Transverse colon (tissue), 4 donors: ENCODE data around the gene LRRD1. TPM values are rescaled to one million over a fixed set of nuclear protein-coding genes. Genes with fewer than 3 reads are reported as not detected.

Source experiments
- DNase-seq: peaks from one replicate; pipeline ENCODE4 v3.0.0-alpha.2; 2019
- H3K27ac ChIP-seq, 4 donors: fragments of 200-600 bp; sonication (generic); 2 replicates each; pipeline ENCODE4 v1.5.1; 2016 to 2018; ENCODE audit warnings: inconsistent platforms in 4 of 4
- H3K27me3 ChIP-seq: fragments of 200-600 bp; sonication (generic); 2 replicates; pipeline ENCODE4 v1.5.1; 2017; ENCODE audit warnings: inconsistent platforms
- H3K36me3 ChIP-seq, 4 donors: fragments of 200-600 bp; sonication (generic); 2 replicates each; pipeline ENCODE4 v1.5.1; 2017 to 2019; ENCODE audit warnings: inconsistent platforms in 4 of 4
- H3K4me1 ChIP-seq, 4 donors: fragments of 200-600 bp; sonication (generic); 2 replicates each; pipeline ENCODE4 v1.5.1; 2017 to 2020; ENCODE audit warnings: inconsistent platforms in 4 of 4
- H3K4me3 ChIP-seq, 4 donors: fragments of 200-600 bp; sonication (generic); 1 replicate in 1 of 4; 2 replicates in 3 of 4; pipeline versions ENCODE4 v1.5.1 to v1.6.1; 2017 to 2019; ENCODE audit warnings: inconsistent platforms in 4 of 4
- H3K9me3 ChIP-seq, 2 donors: fragments of 200-600 bp; sonication (generic); 2 replicates each; pipeline ENCODE4 v1.5.1; 2017 to 2019; ENCODE audit warnings: inconsistent platforms in 2 of 2
- EP300 ChIP-seq: sonication (generic); formaldehyde crosslinking; IDR thresholded peaks from one replicate; pipeline ENCODE4 v1.6.1; 2017; ENCODE audit warnings: antibody characterized with exemption, low read depth
- POLR2A ChIP-seq: fragments of 450-650 bp; IDR thresholded peaks from one replicate; pipeline ENCODE4 v1.6.1; 2016; ENCODE audit warnings: antibody characterized with exemption, mild to moderate bottlenecking, moderate library complexity
- POLR2AphosphoS5 ChIP-seq, 3 donors: sonication (generic); formaldehyde crosslinking; IDR thresholded peaks; one replicate each; pipeline ENCODE4 v1.6.1; 2016; ENCODE audit warnings: antibody characterized with exemption in 3 of 3
- WGBS, 2 donors: methylation state at CpG; one replicate each; pipeline ENCODE4 v1.1.5; 2018; ENCODE audit warnings: low coverage in 1 of 2; 5-methylcytosine and 5-hydroxymethylcytosine counted together
- in situ Hi-C, 4 donors: fragments of 200-750 bp; cut with MboI; loops; one replicate each; pipeline versions ENCODE4 v1.15.0 to v1.15.1; 2017; ENCODE audit warnings: low sequenced_read_pairs in 3 of 4, low pct_ligation_motif_present in 1 of 4, low pct_unique_long_range_greater_than_20kb in 1 of 4
- intact Hi-C: fragments of 100-400 bp; cut with DNase I; formaldehyde crosslinking; loops from one replicate; pipeline ENCODE4 v1.15.1; 2023; ENCODE audit warnings: low total_unique reads
- total RNA-seq, 4 donors: library from RNA; depleted of rRNA; stranded (reverse); fragments of >200 nt; gene quantifications; one replicate each; pipeline ENCODE4 v1.1.0, GENCODE V29; 2016
- TF ChIP-seq, protein P1 (sequence below), 5 experiments: fragments of 200-600 bp in 3 of 5; fragments of 450-650 bp in 2 of 5; sonication (generic) in 3 of 5; IDR thresholded peaks; 1 replicate in 2 of 5; 2 replicates in 3 of 5; pipeline ENCODE4 v1.5.1; 2016 to 2017; ENCODE audit warnings: antibody characterized with exemption in 5 of 5, inconsistent platforms in 3 of 5, mild to moderate bottlenecking in 2 of 5, moderate library complexity in 1 of 5

LRRD1 gene
- total RNA-seq, 4 donors from 2014 or later = not detected

DNA sequence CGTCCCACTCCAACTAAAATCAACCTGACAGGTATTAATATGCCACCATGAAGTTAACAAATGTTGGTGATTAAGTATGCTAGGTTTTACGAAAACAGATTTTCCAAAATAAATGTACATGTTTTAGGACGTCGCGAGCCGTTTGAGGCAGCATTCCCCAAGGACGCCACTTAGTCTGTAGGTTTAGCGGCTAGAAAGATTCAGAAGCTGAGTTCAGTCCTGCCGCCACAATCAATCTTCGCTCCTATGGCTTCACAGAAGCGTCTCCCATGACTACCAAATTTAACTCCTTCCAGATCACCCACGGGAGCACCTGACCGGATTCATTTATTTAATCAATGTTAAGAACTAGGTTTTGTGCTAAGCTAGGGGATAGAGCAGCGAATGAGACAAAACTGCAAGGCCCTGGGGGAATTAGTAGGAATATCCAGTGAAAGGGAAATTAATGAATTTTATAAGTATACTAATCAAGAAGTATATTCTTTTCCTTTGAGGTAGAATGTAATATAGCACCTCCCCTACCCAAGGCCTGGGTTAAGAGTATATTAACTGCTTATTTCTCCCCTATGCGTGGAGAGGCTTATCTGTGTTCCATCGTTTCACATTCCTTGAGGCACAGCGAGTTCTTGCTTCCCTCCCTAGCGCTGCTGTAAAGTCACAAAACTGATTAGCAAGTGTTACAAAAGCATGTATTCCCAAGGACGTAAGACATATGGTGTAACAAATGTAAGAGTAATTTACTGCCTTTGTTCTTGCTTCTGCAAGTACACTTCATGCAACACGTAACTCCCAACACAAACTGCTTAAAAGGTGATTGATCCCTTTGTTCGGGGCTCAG lies 43.7 kb downstream of the LRRD1 start:
- Histone ChIP-seq H3K4me1 (peaks cover 11 to 28% (median 14%) of the 10 kb centered on the region in 4 donors), H3K36me3 (no peaks in the 10 kb centered on the region), H3K27ac (peak overlapping the region; percentile 92 to 97 (median 94)), H3K4me3 (peak overlapping the region; percentile 57 to 98 (median 84)), H3K27me3 (no peaks in the 10 kb centered on the region), H3K9me3 (no peaks in the 10 kb centered on the region)
- in situ Hi-C loops = no loop called here
- TF ChIP-seq, protein P1, sequence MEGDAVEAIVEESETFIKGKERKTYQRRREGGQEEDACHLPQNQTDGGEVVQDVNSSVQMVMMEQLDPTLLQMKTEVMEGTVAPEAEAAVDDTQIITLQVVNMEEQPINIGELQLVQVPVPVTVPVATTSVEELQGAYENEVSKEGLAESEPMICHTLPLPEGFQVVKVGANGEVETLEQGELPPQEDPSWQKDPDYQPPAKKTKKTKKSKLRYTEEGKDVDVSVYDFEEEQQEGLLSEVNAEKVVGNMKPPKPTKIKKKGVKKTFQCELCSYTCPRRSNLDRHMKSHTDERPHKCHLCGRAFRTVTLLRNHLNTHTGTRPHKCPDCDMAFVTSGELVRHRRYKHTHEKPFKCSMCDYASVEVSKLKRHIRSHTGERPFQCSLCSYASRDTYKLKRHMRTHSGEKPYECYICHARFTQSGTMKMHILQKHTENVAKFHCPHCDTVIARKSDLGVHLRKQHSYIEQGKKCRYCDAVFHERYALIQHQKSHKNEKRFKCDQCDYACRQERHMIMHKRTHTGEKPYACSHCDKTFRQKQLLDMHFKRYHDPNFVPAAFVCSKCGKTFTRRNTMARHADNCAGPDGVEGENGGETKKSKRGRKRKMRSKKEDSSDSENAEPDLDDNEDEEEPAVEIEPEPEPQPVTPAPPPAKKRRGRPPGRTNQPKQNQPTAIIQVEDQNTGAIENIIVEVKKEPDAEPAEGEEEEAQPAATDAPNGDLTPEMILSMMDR (IDR thresholded peaks at IDR 0.05) = no peak
- no peak for TF ChIP-seq POLR2A
- TF ChIP-seq EP300 = no peak
- TF ChIP-seq POLR2AphosphoS5 (IDR thresholded peaks at IDR 0.05) = no peak
- WGBS, 2 donors = 33 to 65% methylated on average over 7 to 21 of the region's 21 CpGs
- peak; percentile 20 for DNase-seq
- intact Hi-C loops = no loop called here

DNA sequence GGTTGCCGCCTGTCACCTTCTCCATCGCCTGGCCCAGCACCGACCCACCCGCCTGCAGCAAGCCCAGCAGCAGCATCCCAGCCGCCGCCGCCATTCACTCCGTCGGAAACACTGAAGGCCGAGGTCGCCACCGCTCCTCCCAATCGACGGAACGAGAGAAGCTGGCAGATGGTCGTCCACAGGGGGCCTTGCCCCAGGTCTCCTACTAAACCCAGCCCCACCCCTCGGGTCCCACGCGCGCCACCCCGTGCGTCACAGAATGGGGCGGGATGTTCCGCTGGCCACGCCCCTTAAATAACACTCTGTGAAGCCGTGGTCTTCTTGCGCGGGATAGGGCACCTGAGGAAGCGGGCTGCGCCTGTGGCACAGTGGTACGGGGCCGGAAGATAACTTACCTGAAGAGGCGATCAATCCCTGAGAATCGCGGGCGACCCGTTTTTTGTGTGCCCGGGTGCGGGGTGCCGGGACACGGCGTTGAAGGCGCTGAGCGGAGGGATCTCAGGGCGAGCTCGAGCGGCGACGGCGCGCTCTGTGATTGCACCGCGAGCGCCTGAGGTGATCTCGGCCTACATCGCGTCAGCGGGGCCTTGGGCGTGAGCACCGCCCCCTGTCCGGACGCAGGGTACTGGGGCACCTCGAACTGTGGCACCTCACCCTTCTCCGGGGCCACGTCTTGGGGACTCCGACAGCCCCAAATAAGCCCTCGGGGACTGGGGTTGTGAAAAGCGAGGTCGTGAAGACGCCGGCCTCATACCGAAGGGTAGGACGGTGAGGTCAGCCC lies 44.5 kb downstream of the LRRD1 start, which contains the start of gene CYP51A1:
Gene CYP51A1 (minus strand): TSS at position 207 of the 781 bp plus-strand sequence. CDS start 113 bp downstream, at position 94.
- intact Hi-C loops (no loop called here), in situ Hi-C loops (no loop called here)
- Histone ChIP-seq H3K36me3 (peaks cover 0 to under 1% (median 0%) of the 10 kb centered on the region in 4 donors), H3K9me3 (no peaks in the 10 kb centered on the region), H3K27me3 (no peaks in the 10 kb centered on the region), H3K4me3 (peak within 1 kb of the TSS; percentile 57 to 98 (median 84)), H3K27ac (peak within 1 kb of the TSS; percentile 92 to 97 (median 94)), H3K4me1 (peaks cover 11 to 28% (median 14%) of the 10 kb centered on the region in 4 donors)
- TF ChIP-seq EP300 = no peak
- peak; percentile 87 to 95 (median 90) for TF ChIP-seq POLR2AphosphoS5 (IDR thresholded peaks at IDR 0.05)
- TF ChIP-seq, protein P1 (IDR thresholded peaks at IDR 0.05) = peak in 1 of 5 experiments; percentile 13
- TF ChIP-seq POLR2A = peak; percentile 91
- 1% methylated on average over 36 of the region's 73 CpGs; no CpG with 5 or more reads in 1 of the 2 donors for WGBS, 2 donors
- peak; percentile 96 for DNase-seq

DNA sequence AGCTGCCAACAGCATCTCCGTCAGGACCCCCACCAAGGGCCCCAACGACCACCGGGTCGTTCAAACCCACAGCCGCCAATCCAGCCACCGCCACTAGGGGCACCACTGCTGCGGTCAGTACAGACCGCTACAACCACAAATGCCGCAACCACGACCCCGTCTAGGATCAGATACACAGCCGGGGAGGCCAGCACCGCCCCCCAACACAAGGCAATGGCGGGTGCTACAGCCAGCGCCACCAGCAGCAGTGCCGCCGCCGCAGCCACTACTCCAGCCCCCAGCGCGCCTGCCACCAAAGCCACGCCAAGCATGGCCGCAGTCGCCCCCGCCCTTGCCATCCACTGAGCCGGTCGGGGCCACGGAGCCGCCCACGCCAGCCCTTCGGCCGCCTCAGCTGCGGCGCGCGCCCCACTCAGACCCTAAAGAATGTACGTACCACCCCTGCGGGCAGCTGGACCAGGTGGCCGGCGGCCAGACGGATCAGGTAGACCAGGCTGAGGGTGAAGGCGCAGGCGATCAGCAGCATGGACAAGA lies 45.1 kb downstream of the LRRD1 start:
- no peaks in the 10 kb centered on the region for H3K9me3 ChIP-seq
- intact Hi-C loops = no loop called here
- peak; percentile 78 for DNase-seq
- H3K36me3 ChIP-seq = peaks cover 0 to 5% (median 0%) of the 10 kb centered on the region in 4 donors
- peaks cover 11 to 28% (median 14%) of the 10 kb centered on the region in 4 donors for H3K4me1 ChIP-seq
- 0% methylated on average over 27 of the region's 42 CpGs; no CpG with 5 or more reads in 1 of the 2 donors for WGBS, 2 donors
- no peaks in the 10 kb centered on the region for H3K27me3 ChIP-seq
- in situ Hi-C loops = no loop called here
- H3K4me3 ChIP-seq = peak overlapping the region; percentile 57 to 98 (median 84)
- peak overlapping the region; percentile 92 to 97 (median 94) for H3K27ac ChIP-seq
- TF ChIP-seq, protein P1 (IDR thresholded peaks at IDR 0.05) = peak; percentile 81 to 95 (median 89)
- no peak for TF ChIP-seq POLR2A
- TF ChIP-seq EP300 = no peak
